Activated B cell treated with CpG ODN at 0.5 μM for 24 hours (primary cell): ENCODE data around the gene STYXL1. TPM values are rescaled to one million over a fixed set of nuclear protein-coding genes. Genes with fewer than 3 reads are reported as not detected.

Source experiments
- ATAC-seq: fragments of 200-7000 bp; cut with Tn5 transposase; one replicate; pipeline ENCODE4 v1.10.0; 2021; ENCODE audit warnings: low read depth, mild to moderate bottlenecking, moderate library complexity
- CTCF ChIA-PET: fragments of 350-600 bp; sonication (Branson Sonifier 250); formaldehyde crosslinking; loops from one replicate; lab custom pipeline; 2021; ENCODE audit warnings: antibody characterized with exemption; lab: Charles Lee
- POLR2A ChIA-PET: fragments of 350-600 bp; sonication (Branson Sonifier 250); formaldehyde crosslinking; loops from one replicate; lab custom pipeline; 2021; ENCODE audit warnings: antibody characterized with exemption; lab: Charles Lee
- DNase-seq: peaks from one replicate; pipeline ENCODE4 v3.0.0; 2022
- H3K27ac Mint-ChIP-seq: one replicate; pipeline ENCODE4 v1.8.0; 2020; ENCODE audit warnings: mixed read lengths
- H3K27me3 Mint-ChIP-seq: one replicate; pipeline ENCODE4 v1.8.0; 2021; ENCODE audit warnings: mixed read lengths
- H3K36me3 Mint-ChIP-seq: one replicate; pipeline ENCODE4 v1.8.0; 2021; ENCODE audit warnings: low read depth, mixed read lengths
- H3K4me1 Mint-ChIP-seq: one replicate; pipeline ENCODE4 v1.8.0; 2021; ENCODE audit warnings: mixed read lengths
- H3K4me3 Mint-ChIP-seq: one replicate; pipeline ENCODE4 v1.8.0; 2020; ENCODE audit warnings: mild to moderate bottlenecking, mixed read lengths
- H3K9me3 Mint-ChIP-seq: one replicate; pipeline ENCODE4 v1.8.0; 2020; ENCODE audit warnings: mixed read lengths
- CTCF ChIP-seq: fragments of 200-600 bp; IDR thresholded peaks from one replicate; pipeline ENCODE4 v1.8.0; 2022; ENCODE audit warnings: antibody characterized with exemption, mild to moderate bottlenecking
- intact Hi-C: fragments of 100-400 bp; cut with micrococcal nuclease; formaldehyde crosslinking; loops from one replicate; pipeline ENCODE4 v1.15.1; 2024
- total RNA-seq: library from RNA; stranded (reverse); gene quantifications from 2 replicates; pipeline ENCODE4 v1.2.3, GENCODE V29; 2022

STYXL1 gene
- total RNA-seq, 1 donor from 2014 or later = 23.1 TPM

- H3K4me3 Mint-ChIP-seq = no peak overlapping the region
- H3K27me3 Mint-ChIP-seq = no peaks in the 10 kb centered on the region
- no peak overlapping the region for H3K27ac Mint-ChIP-seq
- TF ChIP-seq CTCF = no peak
- H3K36me3 Mint-ChIP-seq = peaks cover 58% of the 10 kb centered on the region
- ChIA-PET POLR2A (no interaction called here), CTCF (no interaction called here)
- no peaks in the 10 kb centered on the region for H3K9me3 Mint-ChIP-seq
- intact Hi-C loops = no loop called here
- DNase-seq (no peak), ATAC-seq (no peak)
- no peaks in the 10 kb centered on the region for H3K4me1 Mint-ChIP-seq
Observed at GRCh38 chr7:75962607-75963380, 85.0 kb downstream of the STYXL1 start.

- Mint-ChIP-seq H3K4me1 (no peaks in the 10 kb centered on the region), H3K9me3 (no peaks in the 10 kb centered on the region), H3K27me3 (no peaks in the 10 kb centered on the region), H3K27ac (no peak overlapping the region), H3K4me3 (no peak overlapping the region), H3K36me3 (peaks cover 61% of the 10 kb centered on the region)
- POLR2A ChIA-PET = interaction anchor here (0.6 kb wide), 1 partner anchor 62 kb away, joined by 4 read pairs; no protein-coding TSS in a partner anchor
- intact Hi-C loops = no loop called here
- no peak for DNase-seq
- no peak for ATAC-seq
- no peak for TF ChIP-seq CTCF
- CTCF ChIA-PET = no interaction called here
Observed at GRCh38 chr7:75961218-75961617, 86.6 kb downstream of the STYXL1 start.

- ChIA-PET CTCF (no interaction called here), POLR2A (interaction anchor here (0.6 kb wide), 1 partner anchor 63 kb away, joined by 4 read pairs; no protein-coding TSS in a partner anchor)
- Mint-ChIP-seq H3K27ac (no peak overlapping the region), H3K4me3 (no peak overlapping the region), H3K36me3 (peaks cover 60% of the 10 kb centered on the region), H3K4me1 (no peaks in the 10 kb centered on the region), H3K27me3 (no peaks in the 10 kb centered on the region), H3K9me3 (no peaks in the 10 kb centered on the region)
- no peak for TF ChIP-seq CTCF
- no peak for DNase-seq
- intact Hi-C loops = no loop called here
- ATAC-seq = no peak
Observed at GRCh38 chr7:75960372-75960771, 87.4 kb downstream of the STYXL1 start.

GRCh38 chr7:75958802-75959543 lies 88.8 kb downstream of the STYXL1 start:
- intact Hi-C loops = no loop called here
- no peak for ATAC-seq

More at GRCh38 chr7:75958802-75959543, 88.8 kb downstream of the STYXL1 start:
- no peaks in the 10 kb centered on the region for H3K4me1 Mint-ChIP-seq
- CTCF ChIA-PET = no interaction called here
- POLR2A ChIA-PET = no interaction called here
- H3K9me3 Mint-ChIP-seq = no peaks in the 10 kb centered on the region
- no peaks in the 10 kb centered on the region for H3K27me3 Mint-ChIP-seq
- DNase-seq = no peak
- H3K4me3 Mint-ChIP-seq = no peak overlapping the region
- H3K27ac Mint-ChIP-seq = no peak overlapping the region
- TF ChIP-seq CTCF = no peak
- peaks cover 59% of the 10 kb centered on the region for H3K36me3 Mint-ChIP-seq
